Posterior cingulate gyrus (tissue), 11 donors: ENCODE results near the gene MCEMP1.

Experiments used
- DNase-seq, 10 donors: peaks; one replicate each; pipeline versions ENCODE4 v3.0.0 to v3.0.0-alpha.2; 2020 to 2021; ENCODE audit warnings: mixed read lengths in 3 of 10
- intact Hi-C: fragments of 100-400 bp; cut with DNase I; formaldehyde crosslinking; loops from one replicate; pipeline ENCODE4 v1.15.1; 2023

Gene MCEMP1

DNA sequence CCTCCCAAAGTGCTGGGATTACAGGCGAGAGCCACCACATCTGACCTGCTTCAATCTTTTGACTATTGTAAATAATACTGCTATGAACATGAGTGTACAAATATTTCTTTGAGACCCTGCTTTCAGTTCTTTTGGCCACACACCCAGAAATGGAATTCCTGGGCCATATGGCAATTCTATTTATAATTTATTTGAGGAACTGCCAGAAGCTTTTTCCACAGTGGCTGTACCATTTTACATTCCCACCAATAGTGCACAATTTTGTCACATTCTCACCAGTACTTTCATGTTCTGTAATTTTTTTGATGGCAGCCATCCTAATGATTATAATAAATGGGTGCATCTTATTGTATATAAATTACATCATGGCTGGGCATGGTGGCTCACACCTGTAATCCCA, 38.8 kb downstream of the MCEMP1 start:
- intact Hi-C loops, result no loop called here
- peak in 1 of 10 donors; percentile 20 for DNase-seq

GRCh38 chr19:7716762-7717161, 39.9 kb downstream of the MCEMP1 start:
- intact Hi-C loops, result no loop called here
- DNase-seq, result no peak

DNA sequence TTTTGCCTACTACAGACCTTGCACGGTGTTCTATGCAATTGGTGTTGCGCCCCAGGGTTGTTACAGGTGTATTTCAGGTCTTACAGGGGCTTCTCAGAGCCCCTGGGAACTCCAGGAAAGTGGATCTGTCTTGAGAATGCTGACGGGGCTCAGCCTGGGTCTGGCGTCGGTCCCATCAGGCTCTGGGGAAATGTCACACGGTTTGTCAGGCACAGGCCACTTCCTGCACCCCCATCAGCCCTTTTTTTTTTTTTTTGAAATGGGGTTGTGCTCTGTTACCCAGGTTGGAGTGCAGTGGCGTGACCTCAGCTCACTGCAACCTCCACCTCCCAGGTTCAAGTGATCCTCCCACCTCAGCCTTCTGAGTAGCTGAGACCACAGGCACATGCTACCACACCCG, 41.8 kb downstream of the MCEMP1 start:
- intact Hi-C loops, result no loop called here

GRCh38 chr19:7720351-7720750, 43.5 kb downstream of the MCEMP1 start:
- DNase-seq, result no peak
- intact Hi-C loops, result no loop called here

More for the DNA sequence above, 41.8 kb downstream of the MCEMP1 start:
- no peak for DNase-seq

DNA sequence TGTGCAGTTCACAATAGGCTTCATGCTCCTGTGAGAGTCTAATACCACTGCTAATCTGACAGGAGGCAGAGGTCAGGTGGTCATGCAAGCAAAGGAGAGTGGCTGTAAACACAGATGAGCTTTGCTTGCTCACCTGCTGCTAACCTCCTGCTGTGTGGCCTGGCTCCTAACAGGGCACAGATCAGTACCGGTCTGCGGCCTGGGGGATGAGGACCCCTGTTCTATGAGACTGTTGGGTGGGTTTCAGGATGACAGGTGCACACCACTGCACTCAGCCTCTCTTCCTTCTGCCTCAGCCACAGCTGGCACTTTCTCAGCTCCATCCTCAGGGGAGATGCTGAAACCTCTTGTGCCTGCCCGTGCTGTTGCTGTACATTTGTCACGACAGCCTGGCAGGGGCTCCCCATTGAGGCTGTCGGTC, 45.4 kb downstream of the MCEMP1 start:
- intact Hi-C loops, result no loop called here
- no peak for DNase-seq

GRCh38 chr19:7725791-7726190, 48.9 kb downstream of the MCEMP1 start:
- DNase-seq, result no peak
- intact Hi-C loops, result no loop called here

DNA sequence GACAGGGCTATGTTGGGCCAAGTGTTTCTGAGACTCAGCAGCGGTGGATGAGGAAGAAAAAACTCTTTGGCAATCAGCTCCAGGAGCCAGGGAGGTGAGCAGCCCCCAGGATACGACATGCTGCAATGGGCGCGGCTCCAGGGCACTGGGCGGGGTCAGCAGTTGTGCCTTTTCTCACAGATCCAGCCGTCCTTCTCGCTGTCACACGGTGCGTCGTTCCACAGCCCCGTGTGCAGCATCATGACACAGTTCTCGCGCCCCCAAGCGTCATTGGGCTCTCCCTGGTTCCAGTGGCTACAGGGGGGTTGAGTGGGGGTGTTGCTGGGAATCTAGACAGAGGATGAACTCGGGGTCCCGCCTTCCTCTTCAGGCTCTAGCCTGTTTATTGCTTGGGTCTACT, 52.3 kb downstream of the MCEMP1 start:
- DNase-seq, result peak in 2 of 10 donors; percentile 18 to 30
- intact Hi-C loops, result no loop called here
